Measurements from ENCODE around the gene VPS13D.
"Not testable (repeated sequence)": the region's sequence is repeated elsewhere in the genome, so short reads cannot be mapped to it uniquely, and the experiment has no call there.

Gene VPS13D

DNA sequence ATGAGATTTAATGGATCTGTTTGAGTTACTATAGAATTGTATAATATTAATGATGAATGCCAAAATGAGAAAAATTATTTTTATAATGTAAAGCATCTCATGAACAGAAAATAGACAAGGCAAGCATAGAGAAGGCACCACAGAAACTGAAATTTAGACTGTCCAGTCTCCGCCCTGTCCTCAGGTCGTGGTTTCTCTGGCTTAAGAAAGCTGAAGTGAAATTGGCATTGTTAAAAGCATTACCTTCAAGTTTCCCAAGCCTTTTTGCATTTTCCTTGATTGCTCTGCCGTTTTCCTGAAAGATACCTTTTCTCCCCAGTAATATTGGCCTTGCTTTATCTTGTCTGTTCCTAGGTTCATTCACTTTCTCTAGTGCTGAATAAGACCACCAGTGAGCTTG lies 58.0 kb downstream of the VPS13D start:
- DNase-seq = no peak

GRCh38 chr1:12290828-12291227 lies 61.0 kb downstream of the VPS13D start:
- DNase-seq = no peak

- no peak for DNase-seq
These were observed 63.6 kb downstream of the VPS13D start for GRCh38 chr1:12293416-12293815.

- DNase-seq = no peak
These were observed 64.2 kb downstream of the VPS13D start for GRCh38 chr1:12294076-12294475.

DNA sequence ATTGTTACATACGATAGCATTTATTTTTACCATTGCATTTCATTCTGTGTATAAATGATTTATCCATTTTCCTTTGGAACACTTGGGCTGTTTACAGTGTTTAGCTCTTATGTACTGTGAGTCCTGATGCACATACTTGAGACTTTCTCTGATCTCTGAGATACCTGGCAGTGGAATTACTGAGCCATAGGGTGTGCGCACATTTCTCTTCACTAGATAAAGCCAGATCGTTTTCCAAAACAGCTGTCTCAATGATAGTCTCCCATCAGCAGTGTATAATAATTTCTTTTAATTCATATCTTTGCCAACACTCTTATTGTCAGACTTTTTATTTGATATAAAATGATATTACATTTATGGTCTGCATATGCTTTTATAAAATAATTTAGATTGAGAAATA lies 66.2 kb downstream of the VPS13D start:
- no peak for DNase-seq

DNA sequence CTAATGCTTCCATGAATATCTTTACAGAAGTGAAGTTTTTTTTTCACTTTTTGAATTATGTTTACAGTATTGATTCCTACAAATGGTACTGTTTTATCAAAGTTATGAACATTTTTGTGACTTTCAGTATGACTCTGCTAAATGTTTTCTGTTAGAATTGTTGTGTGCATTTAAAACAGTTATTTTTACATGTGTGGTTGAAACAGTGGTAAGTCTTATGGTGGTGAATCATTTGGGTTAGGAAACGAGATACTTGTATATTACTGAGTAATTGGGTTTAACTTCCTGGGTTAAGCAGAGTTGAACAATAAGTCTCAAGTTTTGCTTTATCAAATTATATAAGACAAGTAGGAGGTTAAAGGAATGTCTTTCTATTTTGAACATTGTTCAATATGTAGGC lies 66.8 kb downstream of the VPS13D start:
- no peak for DNase-seq

DNA sequence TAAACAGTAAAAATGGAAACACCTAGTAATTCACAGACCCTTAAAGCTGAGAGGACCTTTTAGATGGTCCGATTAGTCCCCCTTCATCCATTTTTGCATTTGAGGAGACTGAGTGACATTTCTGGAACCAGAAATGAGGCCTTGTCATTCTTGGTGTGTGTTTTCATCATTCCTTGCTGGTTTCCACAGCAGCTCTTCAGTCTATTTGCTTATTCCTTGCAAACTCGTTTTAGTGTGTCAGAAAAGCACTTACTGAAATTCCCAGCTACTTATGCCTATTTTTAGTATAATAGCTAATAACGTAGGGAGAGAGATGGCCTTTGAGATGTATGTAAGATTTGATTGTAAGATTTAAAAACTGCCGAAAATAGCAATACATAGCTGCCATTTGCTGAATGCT lies 70.9 kb downstream of the VPS13D start:
- no peak for DNase-seq

- no peak for DNase-seq
These were observed 71.8 kb downstream of the VPS13D start for GRCh38 chr1:12301518-12302237.

DNA sequence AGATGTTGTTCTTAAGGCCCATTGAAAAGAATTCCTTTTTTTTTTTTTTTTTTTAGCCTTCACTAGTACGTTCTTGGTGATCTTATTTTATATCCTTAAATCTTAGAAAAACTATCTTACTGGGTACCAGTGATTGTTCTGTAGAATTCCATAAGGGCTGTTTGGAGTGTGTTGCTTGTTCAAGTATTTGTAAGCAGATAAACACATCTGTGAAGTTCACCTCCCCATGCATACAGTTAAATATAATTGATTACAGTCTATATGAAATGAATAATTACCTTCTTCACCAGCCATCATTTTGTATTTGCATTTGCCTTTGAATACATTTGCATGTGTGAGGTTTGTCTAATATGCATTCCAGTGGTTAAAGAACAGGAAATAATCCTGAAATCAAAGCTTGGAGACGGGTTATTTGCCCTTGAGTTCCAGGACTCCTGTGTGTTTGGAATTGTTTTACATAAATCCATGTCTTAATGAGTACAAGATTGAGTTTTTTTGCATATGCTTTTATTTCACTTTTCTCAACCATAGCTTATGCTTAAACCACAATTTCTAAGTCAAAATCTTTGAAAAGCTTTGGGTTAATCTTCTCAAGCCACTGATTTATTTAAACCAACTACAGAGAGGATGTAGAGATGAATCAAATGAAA lies 73.1 kb downstream of the VPS13D start:
- DNase-seq = no peak

GRCh38 chr1:12305377-12305776 lies 75.5 kb downstream of the VPS13D start:
- no peak for DNase-seq

DNA sequence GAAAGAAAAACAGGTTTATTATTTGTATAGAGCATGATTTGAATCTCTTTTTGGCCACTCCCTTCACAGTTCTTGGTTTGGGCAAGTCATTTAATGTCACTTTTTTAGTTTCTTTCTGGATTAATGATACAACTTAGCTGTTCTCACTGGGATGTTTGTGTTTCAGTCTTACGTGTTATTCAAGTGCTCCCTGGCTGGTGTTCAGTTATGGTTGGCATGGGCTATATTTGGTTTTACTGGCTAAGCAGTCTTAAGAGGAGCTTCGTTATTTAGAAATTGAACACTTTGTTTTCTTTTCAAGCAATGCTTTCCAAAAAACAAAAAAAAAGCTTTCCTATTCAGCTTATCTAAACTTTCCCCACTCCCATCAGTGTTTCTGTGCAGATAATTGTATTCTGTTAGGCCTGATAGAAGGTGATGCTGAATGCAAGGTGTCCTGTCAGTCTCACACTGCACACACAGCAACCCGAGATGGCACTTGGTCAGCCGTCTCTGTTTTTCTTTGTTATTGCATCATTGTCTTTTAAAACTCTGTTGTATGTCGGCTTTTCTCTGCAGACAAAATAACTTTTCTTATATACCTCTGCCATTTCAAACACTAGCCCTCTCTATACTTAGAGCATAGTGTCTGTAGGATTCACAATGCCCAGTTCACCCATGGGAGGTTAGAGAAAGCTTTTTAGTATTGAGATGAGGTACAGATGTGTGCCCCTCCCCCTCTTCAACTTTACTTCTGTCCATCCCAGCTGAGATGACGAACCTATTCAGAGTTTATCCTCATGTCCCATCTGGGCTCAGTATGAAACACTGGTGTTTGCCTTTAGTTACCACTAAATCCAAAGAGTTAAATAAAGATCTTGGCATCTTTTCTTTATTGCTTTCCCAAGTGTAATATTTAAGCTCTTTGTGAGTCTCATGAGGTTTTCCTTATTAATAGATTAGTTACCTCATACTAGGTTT lies 80.2 kb downstream of the VPS13D start:
- DNase-seq = no peak

GRCh38 chr1:12314333-12314903 lies 84.6 kb downstream of the VPS13D start:
- no peak for DNase-seq

GRCh38 chr1:12315146-12315545 lies 85.3 kb downstream of the VPS13D start:
- no peak for DNase-seq

DNA sequence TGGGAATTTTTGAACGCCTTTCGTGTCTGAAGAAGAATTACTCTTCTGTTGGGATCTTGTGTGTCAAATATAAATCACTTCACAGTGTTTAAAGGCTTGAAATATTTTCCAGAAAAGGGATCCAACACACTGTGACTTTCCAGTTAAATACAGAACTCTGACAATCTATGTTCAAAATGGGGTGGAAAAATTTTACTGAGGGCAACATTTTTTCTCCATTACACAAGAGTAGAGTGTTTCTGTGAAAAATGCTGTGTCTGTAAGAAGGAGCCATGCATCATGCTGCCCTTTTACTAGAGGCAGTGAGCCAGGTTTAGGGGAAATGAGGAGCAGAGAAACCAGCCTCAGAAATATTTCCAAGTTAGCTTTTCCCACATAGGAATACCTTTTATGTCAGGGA lies 86.5 kb downstream of the VPS13D start:
- no peak for DNase-seq

DNA sequence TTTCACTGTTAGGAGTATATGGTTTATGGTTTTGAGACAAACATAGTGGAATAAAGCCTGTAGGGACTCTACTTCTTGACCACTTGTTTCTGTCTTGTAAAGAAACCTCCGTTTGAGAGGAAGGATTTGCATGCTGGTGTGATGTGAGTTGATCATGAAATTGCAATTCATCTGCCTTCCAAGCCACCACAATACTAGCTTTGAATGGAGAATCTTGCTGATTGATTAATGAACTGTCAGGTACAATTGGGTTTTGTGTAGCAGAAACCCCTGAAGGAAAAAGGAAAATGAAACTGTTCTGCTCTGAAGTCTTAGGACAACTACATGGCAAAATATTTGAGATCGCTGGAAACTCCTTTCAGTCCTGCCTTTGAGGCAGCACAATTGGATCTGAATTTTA lies 90.7 kb downstream of the VPS13D start:
- DNase-seq = no peak

- DNase-seq = no peak
These were observed 94.6 kb downstream of the VPS13D start for GRCh38 chr1:12324423-12324822.

DNA sequence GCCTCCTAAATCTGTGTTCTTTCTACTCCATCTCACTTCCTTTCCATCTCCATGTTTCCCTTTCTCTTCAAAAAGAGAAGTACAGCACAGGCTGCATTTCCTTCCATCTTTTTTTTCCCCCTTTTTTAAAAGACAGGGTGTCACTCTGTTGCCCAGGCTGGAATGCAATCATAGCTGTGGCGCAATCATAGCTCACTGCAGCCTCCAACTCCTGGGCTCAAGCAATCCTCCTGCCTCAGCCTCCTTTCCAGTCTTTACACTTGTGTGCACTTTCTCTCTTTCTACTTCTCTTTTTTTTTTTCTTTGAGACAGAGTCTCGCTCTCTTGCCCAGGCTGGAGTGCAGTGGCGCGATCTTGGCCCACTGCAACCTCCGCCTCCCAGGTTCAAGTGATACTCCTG lies 95.1 kb downstream of the VPS13D start:
- DNase-seq = not testable (repeated sequence)

DNA sequence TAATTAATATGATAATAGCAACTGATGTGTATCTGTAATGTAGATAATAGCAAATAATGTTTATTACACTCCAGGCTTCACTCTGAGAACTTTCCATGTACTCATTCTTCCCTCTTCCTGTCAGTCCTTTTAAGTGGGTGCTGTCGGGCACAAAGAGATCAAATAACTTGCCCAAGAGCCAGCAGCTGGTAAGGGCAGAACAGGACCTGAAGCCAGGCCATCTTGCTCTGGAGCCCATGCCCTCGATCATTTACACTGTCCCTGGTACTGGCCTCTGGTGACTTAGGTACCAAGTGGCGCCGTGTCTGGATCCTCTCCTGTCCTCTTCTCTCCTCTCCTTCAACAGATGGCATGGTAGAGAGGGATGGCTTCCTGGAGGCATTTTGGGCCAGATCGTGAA lies 97.2 kb downstream of the VPS13D start:
- no peak for DNase-seq

DNA sequence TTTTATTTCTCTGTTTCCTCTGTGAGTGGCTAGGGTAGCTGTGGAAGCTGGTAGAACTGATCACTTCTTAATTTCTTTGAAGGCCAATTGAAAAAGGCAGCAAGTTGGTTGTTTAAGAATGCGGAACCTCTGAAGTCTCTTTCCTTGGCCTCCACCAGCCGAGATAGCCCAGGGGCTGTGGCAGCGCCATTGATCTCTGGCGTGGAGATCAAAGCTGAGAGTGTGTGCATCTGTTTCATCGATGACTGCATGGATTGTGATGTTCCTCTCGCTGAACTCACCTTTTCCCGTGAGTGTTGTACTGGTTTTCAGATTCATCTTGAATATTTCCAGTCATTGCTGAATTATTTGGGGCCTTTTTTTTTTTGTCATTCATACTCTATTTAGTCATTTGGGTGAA lies 97.7 kb downstream of the VPS13D start:
- DNase-seq = no peak

DNA sequence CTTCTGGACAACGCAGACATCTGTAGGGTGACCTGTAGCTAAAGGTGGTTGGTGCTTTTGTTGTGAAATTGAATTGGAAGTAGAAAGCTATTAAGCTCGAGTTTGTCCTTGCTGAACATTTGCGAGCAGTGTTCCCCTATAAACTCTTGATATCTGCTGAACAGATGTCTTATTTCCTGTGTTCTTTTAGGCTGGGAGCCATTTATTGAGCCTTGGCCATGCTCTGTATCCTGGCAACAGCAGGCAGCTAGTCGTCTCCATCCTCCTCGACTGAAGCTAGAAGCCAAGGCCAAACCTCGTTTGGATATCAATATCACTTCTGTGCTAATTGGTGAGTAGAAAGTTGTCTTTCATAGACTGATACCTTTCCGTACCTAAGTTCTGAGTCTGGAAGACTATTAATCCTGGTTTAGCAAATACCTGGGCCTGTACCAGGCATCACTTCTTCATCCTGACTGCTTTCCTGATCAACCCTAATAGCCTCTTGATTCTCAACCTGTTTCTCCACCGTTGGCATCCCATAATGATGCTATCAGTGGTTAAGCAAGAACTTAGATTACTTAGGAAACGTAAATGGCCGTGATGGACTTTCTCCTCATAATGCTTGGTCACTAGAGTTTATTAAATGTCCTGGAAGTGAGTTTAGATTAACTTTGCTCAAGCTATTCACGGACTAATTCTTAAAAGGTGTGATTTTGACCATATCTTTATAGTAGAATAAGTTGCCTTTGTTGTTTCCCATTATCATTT lies 103.4 kb downstream of the VPS13D start:
- DNase-seq = no peak

DNA sequence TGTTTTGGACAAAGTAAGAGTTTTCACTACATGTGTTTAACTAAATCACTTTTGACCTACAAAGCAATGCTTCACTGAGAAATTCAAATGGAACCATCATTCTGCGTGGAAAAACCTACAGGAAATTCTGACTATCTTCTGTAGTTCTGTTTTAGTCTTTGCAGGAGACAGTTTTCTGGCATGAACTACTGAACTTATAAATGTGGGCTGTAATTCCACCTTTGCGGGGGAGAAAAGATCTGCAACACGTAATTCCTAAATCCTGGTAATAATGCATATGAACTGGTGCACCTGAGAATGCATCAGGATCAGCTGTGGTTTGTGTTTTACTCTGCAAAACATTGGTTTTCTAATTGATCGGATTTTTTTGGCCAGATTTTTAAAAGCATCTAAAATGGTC lies 106.0 kb downstream of the VPS13D start:
- DNase-seq = no peak

DNA sequence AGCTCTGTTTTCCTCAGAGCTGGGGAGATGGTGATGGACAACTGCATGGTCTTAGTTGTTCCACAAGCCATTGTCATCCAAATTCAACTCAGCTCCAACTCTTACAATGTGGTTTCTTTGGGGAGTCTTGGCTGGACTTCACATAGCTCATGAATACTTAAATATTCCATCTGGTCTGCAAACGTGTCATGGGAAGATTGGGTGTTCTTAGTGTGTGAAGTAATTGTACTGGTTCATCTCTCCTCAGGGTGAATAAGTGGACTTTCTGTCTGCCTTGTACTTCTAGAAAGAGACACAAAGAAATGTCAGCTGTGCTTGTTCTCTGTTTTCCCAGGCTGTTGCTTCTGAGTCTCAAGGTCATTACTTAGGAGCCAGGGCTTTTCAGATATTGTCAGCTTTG lies 106.6 kb downstream of the VPS13D start:
- no peak for DNase-seq

GRCh38 chr1:12338017-12338416 lies 108.2 kb downstream of the VPS13D start:
- DNase-seq = no peak
